Lower leg skin (tissue), 3 donors: ENCODE data around the gene HERC2.
"Not testable (repeated sequence)": the region's sequence is repeated elsewhere in the genome, so short reads cannot be mapped to it uniquely, and the experiment has no call there.

Source experiments
- POLR2A ChIP-seq, 2 donors: fragments of 450-650 bp; IDR thresholded peaks; one replicate each; pipeline ENCODE4 v1.6.1; 2016 to 2017; ENCODE audit warnings: antibody characterized with exemption in 2 of 2, mild to moderate bottlenecking in 1 of 2, moderate library complexity in 1 of 2
- TF ChIP-seq, protein P1 (sequence below), 3 donors: fragments of 450-650 bp; IDR thresholded peaks; one replicate each; pipeline ENCODE4 v1.5.1; 2016; ENCODE audit warnings: antibody characterized with exemption in 3 of 3, mild to moderate bottlenecking in 3 of 3, moderate library complexity in 2 of 3

DNA sequence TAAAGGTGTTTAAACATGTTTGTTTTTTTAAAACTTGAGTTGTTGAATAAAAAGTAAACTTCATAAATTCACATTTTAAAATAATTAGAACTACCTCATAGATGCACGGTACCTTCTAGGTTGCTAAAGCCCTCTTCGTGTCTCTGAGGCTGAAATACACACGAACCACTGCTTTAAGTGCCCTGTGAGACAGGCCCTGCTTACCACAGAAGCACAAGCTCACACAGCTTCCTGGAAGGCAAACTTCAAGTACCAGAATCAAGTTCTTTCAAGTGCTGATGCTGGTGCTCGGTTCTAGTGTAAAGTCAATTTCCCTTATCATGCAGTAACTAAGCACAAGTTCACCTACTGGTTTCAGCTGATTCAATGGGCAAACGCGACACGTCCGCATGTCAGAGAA, 108.6 kb downstream of the HERC2 start:
- not testable (repeated sequence) for TF ChIP-seq POLR2A (IDR thresholded peaks at IDR 0.05)
- TF ChIP-seq, protein P1, sequence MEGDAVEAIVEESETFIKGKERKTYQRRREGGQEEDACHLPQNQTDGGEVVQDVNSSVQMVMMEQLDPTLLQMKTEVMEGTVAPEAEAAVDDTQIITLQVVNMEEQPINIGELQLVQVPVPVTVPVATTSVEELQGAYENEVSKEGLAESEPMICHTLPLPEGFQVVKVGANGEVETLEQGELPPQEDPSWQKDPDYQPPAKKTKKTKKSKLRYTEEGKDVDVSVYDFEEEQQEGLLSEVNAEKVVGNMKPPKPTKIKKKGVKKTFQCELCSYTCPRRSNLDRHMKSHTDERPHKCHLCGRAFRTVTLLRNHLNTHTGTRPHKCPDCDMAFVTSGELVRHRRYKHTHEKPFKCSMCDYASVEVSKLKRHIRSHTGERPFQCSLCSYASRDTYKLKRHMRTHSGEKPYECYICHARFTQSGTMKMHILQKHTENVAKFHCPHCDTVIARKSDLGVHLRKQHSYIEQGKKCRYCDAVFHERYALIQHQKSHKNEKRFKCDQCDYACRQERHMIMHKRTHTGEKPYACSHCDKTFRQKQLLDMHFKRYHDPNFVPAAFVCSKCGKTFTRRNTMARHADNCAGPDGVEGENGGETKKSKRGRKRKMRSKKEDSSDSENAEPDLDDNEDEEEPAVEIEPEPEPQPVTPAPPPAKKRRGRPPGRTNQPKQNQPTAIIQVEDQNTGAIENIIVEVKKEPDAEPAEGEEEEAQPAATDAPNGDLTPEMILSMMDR (IDR thresholded peaks at IDR 0.05), result not testable (repeated sequence)
